Vagina (tissue), 2 donors: Measurements from ENCODE around the gene AMT.

ENCODE experiments used
- POLR2A ChIP-seq, 2 donors: fragments of 450-650 bp; IDR thresholded peaks; one replicate each; pipeline ENCODE4 v1.6.1; 2017; ENCODE audit warnings: antibody characterized with exemption in 2 of 2, mild to moderate bottlenecking in 2 of 2, moderate library complexity in 2 of 2
- TF ChIP-seq, protein P1 (sequence below), 3 experiments: fragments of 450-650 bp in 2 of 3; fragments of 200-600 bp in 1 of 3; sonication (generic) in 1 of 3; IDR thresholded peaks; one replicate each; pipeline ENCODE4 v1.5.1; 2017 to 2019; ENCODE audit warnings: antibody characterized with exemption in 3 of 3, mild to moderate bottlenecking in 2 of 3, moderate library complexity in 2 of 3

DNA sequence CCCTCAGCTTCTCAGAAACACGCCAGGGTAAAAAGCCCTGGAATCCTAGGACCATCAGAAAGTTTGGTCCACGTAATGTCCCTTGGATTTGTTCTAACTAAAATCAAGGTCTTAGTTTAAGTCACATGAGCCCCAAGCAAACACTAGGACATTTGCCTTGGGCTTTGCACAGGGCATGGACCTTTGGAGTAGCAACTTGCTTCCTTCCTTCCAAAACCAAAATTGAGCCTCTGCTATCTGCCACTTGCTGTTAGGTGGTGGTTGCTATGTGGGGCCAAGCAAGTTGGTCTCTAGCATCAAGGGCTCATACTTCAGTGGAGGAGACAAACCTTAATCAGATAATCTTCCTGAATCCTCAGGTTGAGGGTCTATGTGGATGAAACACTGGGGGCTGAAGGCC, 43.8 kb upstream of the AMT start:
- no peak for TF ChIP-seq POLR2A (IDR thresholded peaks at IDR 0.05)
- TF ChIP-seq, protein P1, sequence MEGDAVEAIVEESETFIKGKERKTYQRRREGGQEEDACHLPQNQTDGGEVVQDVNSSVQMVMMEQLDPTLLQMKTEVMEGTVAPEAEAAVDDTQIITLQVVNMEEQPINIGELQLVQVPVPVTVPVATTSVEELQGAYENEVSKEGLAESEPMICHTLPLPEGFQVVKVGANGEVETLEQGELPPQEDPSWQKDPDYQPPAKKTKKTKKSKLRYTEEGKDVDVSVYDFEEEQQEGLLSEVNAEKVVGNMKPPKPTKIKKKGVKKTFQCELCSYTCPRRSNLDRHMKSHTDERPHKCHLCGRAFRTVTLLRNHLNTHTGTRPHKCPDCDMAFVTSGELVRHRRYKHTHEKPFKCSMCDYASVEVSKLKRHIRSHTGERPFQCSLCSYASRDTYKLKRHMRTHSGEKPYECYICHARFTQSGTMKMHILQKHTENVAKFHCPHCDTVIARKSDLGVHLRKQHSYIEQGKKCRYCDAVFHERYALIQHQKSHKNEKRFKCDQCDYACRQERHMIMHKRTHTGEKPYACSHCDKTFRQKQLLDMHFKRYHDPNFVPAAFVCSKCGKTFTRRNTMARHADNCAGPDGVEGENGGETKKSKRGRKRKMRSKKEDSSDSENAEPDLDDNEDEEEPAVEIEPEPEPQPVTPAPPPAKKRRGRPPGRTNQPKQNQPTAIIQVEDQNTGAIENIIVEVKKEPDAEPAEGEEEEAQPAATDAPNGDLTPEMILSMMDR (IDR thresholded peaks at IDR 0.05), result no peak
